Liver (tissue), 9 donors: ENCODE measurements around the gene TSPAN8. TPM values are rescaled to one million over a fixed set of nuclear protein-coding genes. Genes with fewer than 3 reads are reported as not detected.
A peak's percentile ranks its signal among the peaks of the same experiment; 100 is the strongest.
"Not testable (repeated sequence)": the region's sequence is repeated elsewhere in the genome, so short reads cannot be mapped to it uniquely, and the experiment has no call there.

Experiments
- DNase-seq: peaks from one replicate; pipeline ENCODE4 v3.0.0-alpha.2; 2017; ENCODE audit warnings: low spot score
- H3K27ac ChIP-seq, 2 donors: one replicate each; pipeline ENCODE4 v1.7.0; 2013; ENCODE audit warnings: inconsistent platforms in 2 of 2, low read length in 2 of 2, control low read depth in 1 of 2, low read depth in 1 of 2, mild to moderate bottlenecking in 1 of 2
- H3K27me3 ChIP-seq, 4 donors: one replicate each; pipeline versions ENCODE4 v1.6.1 to v1.7.0; 2013; ENCODE audit warnings: low read length in 3 of 4, inconsistent platforms in 1 of 4, mild to moderate bottlenecking in 1 of 4, moderate library complexity in 1 of 4; ENCODE audit not compliant: control insufficient read depth in 4 of 4, insufficient read depth in 4 of 4
- H3K36me3 ChIP-seq, 4 donors: one replicate each; pipeline versions ENCODE4 v1.6.1 to v1.7.0; 2013; ENCODE audit warnings: low read length in 3 of 4, mild to moderate bottlenecking in 3 of 4, low read depth in 1 of 4, moderate library complexity in 1 of 4; ENCODE audit not compliant: control insufficient read depth in 4 of 4, insufficient read depth in 3 of 4
- H3K4me1 ChIP-seq, 4 donors: one replicate each; pipeline versions ENCODE4 v1.6.1 to v1.7.0; 2013; ENCODE audit warnings: low read length in 3 of 4, mild to moderate bottlenecking in 3 of 4, moderate library complexity in 1 of 4; ENCODE audit not compliant: control insufficient read depth in 4 of 4, insufficient read depth in 4 of 4
- H3K4me3 ChIP-seq, 3 donors: one replicate each; pipeline versions ENCODE4 v1.6.1 to v1.7.0; 2013; ENCODE audit warnings: low read length in 3 of 3, control low read depth in 1 of 3, low read depth in 1 of 3, mild to moderate bottlenecking in 1 of 3
- H3K9ac ChIP-seq, 2 donors: one replicate each; pipeline ENCODE4 v1.7.0; 2013; ENCODE audit warnings: low read length in 2 of 2, mild to moderate bottlenecking in 2 of 2, moderate library complexity in 2 of 2, control low read depth in 1 of 2, low read depth in 1 of 2
- H3K9me3 ChIP-seq, 4 donors: one replicate each; pipeline versions ENCODE4 v1.6.1 to v1.7.0; 2013; ENCODE audit warnings: low read length in 3 of 4; ENCODE audit not compliant: control insufficient read depth in 4 of 4
- FOXA2 ChIP-seq: IDR thresholded peaks from 2 replicates; pipeline ENCODE4 v1.6.1; 2016; ENCODE audit warnings: antibody characterized with exemption
- HNF4A ChIP-seq, 2 donors: conservative IDR thresholded peaks; 2 replicates each; pipeline ENCODE4 v1.6.1; 2016; ENCODE audit warnings: antibody characterized with exemption in 2 of 2, mild to moderate bottlenecking in 2 of 2
- HNF4G ChIP-seq: IDR thresholded peaks from 2 replicates; pipeline ENCODE4 v1.6.1; 2016; ENCODE audit warnings: antibody characterized with exemption
- NR2F2 ChIP-seq: IDR thresholded peaks from 2 replicates; pipeline ENCODE4 v1.6.1; 2016; ENCODE audit warnings: antibody characterized with exemption
- RAD21 ChIP-seq, 2 donors: IDR thresholded peaks; 2 replicates each; pipeline ENCODE4 v1.6.1; 2016; ENCODE audit warnings: antibody characterized with exemption in 2 of 2, mild to moderate bottlenecking in 2 of 2
- TAF1 ChIP-seq: conservative IDR thresholded peaks from 2 replicates; pipeline ENCODE4 v1.6.1; 2016; ENCODE audit warnings: antibody characterized with exemption, mild to moderate bottlenecking
- WGBS: extraction: QIAGEN DNeasy Blood & Tissue Kit; methylation state at CpG from one replicate; pipeline ENCODE4 v1.1.7; 2013; 5-methylcytosine and 5-hydroxymethylcytosine counted together
- polyA plus RNA-seq, 2 donors: library from polyadenylated mRNA; stranded (reverse) in 1 of 2; unstranded in 1 of 2; fragments of 200-250 nt in 1 of 2; fragments of >200 nt in 1 of 2; fragmentation: Nextera tagmentation in 1 of 2; extraction: Ambion mirVana in 1 of 2; gene quantifications; one replicate each; pipeline versions ENCODE4 v1.2.1 to v1.2.3, GENCODE V29; 2013 to 2015
- total RNA-seq, 2 donors: library from RNA; depleted of rRNA; stranded (reverse); fragments of >200 nt; gene quantifications; one replicate each; pipeline ENCODE4 v1.2.3, GENCODE V29; 2014
- TF ChIP-seq, protein P1 (sequence below): fragments of 150-350 bp; IDR thresholded peaks from 2 replicates; pipeline ENCODE4 v1.5.1; 2017; ENCODE audit warnings: improper control_type of control experiment, low read depth, low read length; ENCODE audit not compliant: missing input control
- TF ChIP-seq, protein P2 (sequence below): IDR thresholded peaks from 2 replicates; pipeline ENCODE4 v1.6.1; 2016; ENCODE audit warnings: antibody characterized with exemption
- TF ChIP-seq, protein P3 (sequence below): IDR thresholded peaks from 2 replicates; pipeline ENCODE4 v1.6.1; 2016; ENCODE audit warnings: antibody characterized with exemption
- donor health status: healthy.
- donor health status: healthy.
- donor health status: healthy.
- donor health status: healthy.
- donor health status: healthy.

TSPAN8 gene
- total and polyA plus RNA-seq, 4 donors, result 0.65 to 9.3 (median 5.2) TPM

GRCh38 chr12:71125515-71125914 lies 32.3 kb downstream of the TSPAN8 start:
- H3K9ac ChIP-seq, result peak overlapping the region in 1 of 2 donors; percentile 49
- H3K4me3 ChIP-seq, result no peak overlapping the region
- no peaks in the 10 kb centered on the region for H3K36me3 ChIP-seq
- TF ChIP-seq, protein P1, sequence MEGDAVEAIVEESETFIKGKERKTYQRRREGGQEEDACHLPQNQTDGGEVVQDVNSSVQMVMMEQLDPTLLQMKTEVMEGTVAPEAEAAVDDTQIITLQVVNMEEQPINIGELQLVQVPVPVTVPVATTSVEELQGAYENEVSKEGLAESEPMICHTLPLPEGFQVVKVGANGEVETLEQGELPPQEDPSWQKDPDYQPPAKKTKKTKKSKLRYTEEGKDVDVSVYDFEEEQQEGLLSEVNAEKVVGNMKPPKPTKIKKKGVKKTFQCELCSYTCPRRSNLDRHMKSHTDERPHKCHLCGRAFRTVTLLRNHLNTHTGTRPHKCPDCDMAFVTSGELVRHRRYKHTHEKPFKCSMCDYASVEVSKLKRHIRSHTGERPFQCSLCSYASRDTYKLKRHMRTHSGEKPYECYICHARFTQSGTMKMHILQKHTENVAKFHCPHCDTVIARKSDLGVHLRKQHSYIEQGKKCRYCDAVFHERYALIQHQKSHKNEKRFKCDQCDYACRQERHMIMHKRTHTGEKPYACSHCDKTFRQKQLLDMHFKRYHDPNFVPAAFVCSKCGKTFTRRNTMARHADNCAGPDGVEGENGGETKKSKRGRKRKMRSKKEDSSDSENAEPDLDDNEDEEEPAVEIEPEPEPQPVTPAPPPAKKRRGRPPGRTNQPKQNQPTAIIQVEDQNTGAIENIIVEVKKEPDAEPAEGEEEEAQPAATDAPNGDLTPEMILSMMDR, result peak; percentile 46
- peak; percentile 54 to 73 for TF ChIP-seq RAD21 (IDR thresholded peaks at IDR 0.05)
- no peak for TF ChIP-seq HNF4G
- TF ChIP-seq, protein P2, sequence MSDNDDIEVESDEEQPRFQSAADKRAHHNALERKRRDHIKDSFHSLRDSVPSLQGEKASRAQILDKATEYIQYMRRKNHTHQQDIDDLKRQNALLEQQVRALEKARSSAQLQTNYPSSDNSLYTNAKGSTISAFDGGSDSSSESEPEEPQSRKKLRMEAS, result no peak
- TF ChIP-seq TAF1, result no peak
- no peaks in the 10 kb centered on the region for H3K27me3 ChIP-seq
- peaks cover 0 to 4% (median 1%) of the 10 kb centered on the region in 4 donors for H3K4me1 ChIP-seq
- H3K27ac ChIP-seq, result no peak overlapping the region
- WGBS, result 33% methylated on average over 2 of the region's 2 CpGs
- no peak for DNase-seq
- no peaks in the 10 kb centered on the region for H3K9me3 ChIP-seq

DNA sequence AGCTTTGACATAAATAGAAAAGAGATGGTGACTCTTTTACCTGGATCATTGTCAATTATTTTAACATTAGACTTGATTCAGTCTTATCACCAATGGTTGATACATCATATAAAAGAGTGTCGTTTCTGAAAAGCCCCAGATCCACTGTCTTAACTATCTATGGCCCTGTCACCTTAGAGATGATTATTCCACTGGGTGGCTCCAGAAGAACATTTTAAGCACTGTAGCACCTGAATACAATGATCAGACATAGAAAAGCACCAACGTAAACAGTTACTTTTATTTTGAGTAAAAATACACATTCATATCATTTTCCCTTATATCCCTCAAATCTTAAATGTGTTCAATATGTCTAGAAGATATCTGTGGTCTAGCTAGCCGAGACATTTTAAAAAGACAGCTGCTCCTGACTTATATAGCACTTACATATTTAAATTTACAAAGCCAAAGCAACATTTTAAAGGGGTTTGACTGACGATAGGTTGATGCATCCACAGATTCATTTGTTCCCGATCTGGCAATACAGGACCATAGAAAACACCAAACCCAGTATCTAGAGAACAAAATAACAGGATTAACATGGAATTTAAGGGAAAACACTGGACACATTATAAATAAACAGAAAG lies 32.9 kb downstream of the TSPAN8 start:
- H3K36me3 ChIP-seq, result no peaks in the 10 kb centered on the region
- H3K27ac ChIP-seq, result no peak overlapping the region
- H3K9me3 ChIP-seq, result no peaks in the 10 kb centered on the region
- WGBS, result 57% methylated on average over 5 of the region's 5 CpGs
- H3K27me3 ChIP-seq, result no peaks in the 10 kb centered on the region
- TF ChIP-seq RAD21 (IDR thresholded peaks at IDR 0.05) (peak; percentile 83 to 85), FOXA2 (no peak), NR2F2 (no peak), HNF4A (conservative IDR thresholded peaks at IDR 0.05) (no peak)
- TF ChIP-seq, protein P3, sequence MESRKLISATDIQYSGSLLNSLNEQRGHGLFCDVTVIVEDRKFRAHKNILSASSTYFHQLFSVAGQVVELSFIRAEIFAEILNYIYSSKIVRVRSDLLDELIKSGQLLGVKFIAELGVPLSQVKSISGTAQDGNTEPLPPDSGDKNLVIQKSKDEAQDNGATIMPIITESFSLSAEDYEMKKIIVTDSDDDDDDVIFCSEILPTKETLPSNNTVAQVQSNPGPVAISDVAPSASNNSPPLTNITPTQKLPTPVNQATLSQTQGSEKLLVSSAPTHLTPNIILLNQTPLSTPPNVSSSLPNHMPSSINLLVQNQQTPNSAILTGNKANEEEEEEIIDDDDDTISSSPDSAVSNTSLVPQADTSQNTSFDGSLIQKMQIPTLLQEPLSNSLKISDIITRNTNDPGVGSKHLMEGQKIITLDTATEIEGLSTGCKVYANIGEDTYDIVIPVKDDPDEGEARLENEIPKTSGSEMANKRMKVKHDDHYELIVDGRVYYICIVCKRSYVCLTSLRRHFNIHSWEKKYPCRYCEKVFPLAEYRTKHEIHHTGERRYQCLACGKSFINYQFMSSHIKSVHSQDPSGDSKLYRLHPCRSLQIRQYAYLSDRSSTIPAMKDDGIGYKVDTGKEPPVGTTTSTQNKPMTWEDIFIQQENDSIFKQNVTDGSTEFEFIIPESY, result no peak
- TF ChIP-seq, protein P1, result peak; percentile 37
- H3K4me1 ChIP-seq, result peaks cover 0 to 4% (median 1%) of the 10 kb centered on the region in 4 donors
- peak overlapping the region; percentile 22 to 49 for H3K9ac ChIP-seq
- DNase-seq, result no peak
- peak overlapping the region in 1 of 3 donors; percentile 20 for H3K4me3 ChIP-seq

DNA sequence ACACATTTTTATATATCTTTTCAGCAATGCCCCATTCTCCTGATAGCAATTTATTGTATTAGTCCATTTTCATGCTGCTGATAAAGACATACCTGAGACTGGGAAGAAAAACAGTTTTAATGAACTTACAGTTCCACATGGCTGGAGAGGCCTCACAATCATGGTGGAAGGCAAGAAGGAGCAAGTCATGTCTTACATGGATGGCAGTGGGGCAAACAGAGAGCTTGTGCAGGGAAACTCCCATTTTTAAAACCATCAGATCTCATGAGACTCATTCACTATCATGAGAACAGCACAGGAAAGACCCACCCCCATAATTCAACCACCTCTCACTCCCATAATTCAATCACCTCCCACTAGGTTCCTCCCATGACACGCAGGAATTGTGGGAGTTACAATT lies 44.7 kb downstream of the TSPAN8 start:
- not testable (repeated sequence) for H3K4me1 ChIP-seq, H3K27me3 ChIP-seq, H3K27ac ChIP-seq, H3K4me3 ChIP-seq, DNase-seq, H3K9me3 ChIP-seq, H3K9ac ChIP-seq, H3K36me3 ChIP-seq
- 73% methylated on average over 1 of the region's 1 CpG for WGBS
